ENCODE data around the gene PRKCA.

Gene PRKCA

GRCh38 chr17:66627985-66628384 lies 325.6 kb downstream of the PRKCA start:
- H3F3A ChIP-seq (ENCODE audit: control insufficient read depth, insufficient read depth), result no peaks in the 10 kb centered on the region
- H3K4me1 ChIP-seq (ENCODE audit: control insufficient read depth, low read length), result no peaks in the 10 kb centered on the region
- H3K4me2 ChIP-seq (ENCODE audit: low read length), result no peak overlapping the region
- no peak for TF ChIP-seq CTCF (IDR thresholded peaks at IDR 0.05; ENCODE audit: low read depth, low read length, poor library complexity, severe bottlenecking)
- no peak for TF ChIP-seq EZH2phosphoT487 (IDR thresholded peaks at IDR 0.05; ENCODE audit: borderline replicate concordance, low read length)
- no peaks in the 10 kb centered on the region for H4K20me1 ChIP-seq (ENCODE audit: control insufficient read depth, insufficient read depth, low read depth, low read length)
- H3K9me2 ChIP-seq (replicated peaks; ENCODE audit: control insufficient read depth, low read length), result no peaks in the 10 kb centered on the region
- no peak overlapping the region for H3K27ac ChIP-seq (ENCODE audit: low read depth, low read length)
- no peaks in the 10 kb centered on the region for H3K79me2 ChIP-seq (ENCODE audit: control insufficient read depth, low read length)
- H3K27me3 ChIP-seq (ENCODE audit: control insufficient read depth, low read length), result no peaks in the 10 kb centered on the region
- H3K36me3 ChIP-seq (ENCODE audit: control insufficient read depth, low read length), result no peaks in the 10 kb centered on the region
- H3K9me3 ChIP-seq (ENCODE audit: control insufficient read depth, insufficient read depth, low read length), result no peaks in the 10 kb centered on the region
- no peak overlapping the region for H3K4me3 ChIP-seq (ENCODE audit: low read length)

DNA sequence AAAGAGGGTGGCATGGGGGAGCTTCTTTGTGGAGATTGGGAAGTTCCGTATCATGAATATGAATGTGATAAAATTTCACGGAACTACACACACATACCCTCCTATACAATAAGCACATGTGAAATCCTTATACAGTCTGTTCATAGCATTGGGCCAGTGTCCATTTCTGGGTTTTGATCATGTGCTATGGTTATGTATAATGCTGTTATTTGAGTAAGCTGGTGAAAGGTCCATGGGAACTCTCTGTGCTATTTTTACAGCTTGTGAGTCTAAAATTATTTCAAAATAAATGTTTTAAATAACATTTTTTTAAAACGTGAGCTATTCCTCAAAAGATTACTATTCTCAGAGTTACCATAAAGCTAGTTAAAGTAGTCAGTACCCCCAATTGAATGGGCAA lies 327.3 kb downstream of the PRKCA start:
- no peaks in the 10 kb centered on the region for H3K36me3 ChIP-seq (ENCODE audit: control insufficient read depth, low read length)
- no peaks in the 10 kb centered on the region for H3F3A ChIP-seq (ENCODE audit: control insufficient read depth, insufficient read depth)
- no peaks in the 10 kb centered on the region for H3K9me2 ChIP-seq (replicated peaks; ENCODE audit: control insufficient read depth, low read length)
- H3K27ac ChIP-seq (ENCODE audit: low read depth, low read length), result no peak overlapping the region
- no peaks in the 10 kb centered on the region for H3K4me1 ChIP-seq (ENCODE audit: control insufficient read depth, low read length)
- H3K79me2 ChIP-seq (ENCODE audit: control insufficient read depth, low read length), result no peaks in the 10 kb centered on the region
- no peaks in the 10 kb centered on the region for H3K27me3 ChIP-seq (ENCODE audit: control insufficient read depth, low read length)
- no peaks in the 10 kb centered on the region for H3K9me3 ChIP-seq (ENCODE audit: control insufficient read depth, insufficient read depth, low read length)
- H4K20me1 ChIP-seq (ENCODE audit: control insufficient read depth, insufficient read depth, low read depth, low read length), result no peaks in the 10 kb centered on the region
- TF ChIP-seq CTCF (IDR thresholded peaks at IDR 0.05; ENCODE audit: low read depth, low read length, poor library complexity, severe bottlenecking), result no peak
- TF ChIP-seq EZH2phosphoT487 (IDR thresholded peaks at IDR 0.05; ENCODE audit: borderline replicate concordance, low read length), result no peak
- H3K4me3 ChIP-seq (ENCODE audit: low read length), result no peak overlapping the region
- no peak overlapping the region for H3K4me2 ChIP-seq (ENCODE audit: low read length)

GRCh38 chr17:66630379-66630778 lies 328.0 kb downstream of the PRKCA start:
- no peaks in the 10 kb centered on the region for H3K36me3 ChIP-seq (ENCODE audit: control insufficient read depth, low read length)
- H3K27me3 ChIP-seq (ENCODE audit: control insufficient read depth, low read length), result no peaks in the 10 kb centered on the region
- H3K4me3 ChIP-seq (ENCODE audit: low read length), result no peak overlapping the region
- TF ChIP-seq EZH2phosphoT487 (IDR thresholded peaks at IDR 0.05; ENCODE audit: borderline replicate concordance, low read length) (no peak), CTCF (IDR thresholded peaks at IDR 0.05; ENCODE audit: low read depth, low read length, poor library complexity, severe bottlenecking) (no peak)
- H3K79me2 ChIP-seq (ENCODE audit: control insufficient read depth, low read length), result no peaks in the 10 kb centered on the region
- no peaks in the 10 kb centered on the region for H4K20me1 ChIP-seq (ENCODE audit: control insufficient read depth, insufficient read depth, low read depth, low read length)
- H3F3A ChIP-seq (ENCODE audit: control insufficient read depth, insufficient read depth), result no peaks in the 10 kb centered on the region
- no peaks in the 10 kb centered on the region for H3K9me2 ChIP-seq (replicated peaks; ENCODE audit: control insufficient read depth, low read length)
- H3K4me2 ChIP-seq (ENCODE audit: low read length), result no peak overlapping the region
- no peak overlapping the region for H3K27ac ChIP-seq (ENCODE audit: low read depth, low read length)
- H3K4me1 ChIP-seq (ENCODE audit: control insufficient read depth, low read length), result no peaks in the 10 kb centered on the region
- no peaks in the 10 kb centered on the region for H3K9me3 ChIP-seq (ENCODE audit: control insufficient read depth, insufficient read depth, low read length)

Measured in DOHH2 (cell line).